IPS-20b (cell line): Measurements from ENCODE around the gene ATXN1.

Source experiments
- H3K27ac ChIP-seq: one replicate; pipeline ENCODE4 v1.5.1; 2013; ENCODE audit warnings: low read length
- H3K27me3 ChIP-seq: 2 replicates; pipeline ENCODE4 v1.6.1; 2013; ENCODE audit warnings: mild to moderate bottlenecking, low read length, inconsistent platforms; ENCODE audit not compliant: insufficient read depth
- H3K36me3 ChIP-seq: 2 replicates; pipeline ENCODE4 v1.6.1; 2013; ENCODE audit warnings: low read depth, mild to moderate bottlenecking, inconsistent platforms, low read length, moderate library complexity; ENCODE audit not compliant: insufficient read depth
- H3K4me1 ChIP-seq: 2 replicates; pipeline ENCODE4 v1.6.1; 2013; ENCODE audit warnings: mild to moderate bottlenecking, control low read depth, inconsistent platforms, low read length, moderate library complexity; ENCODE audit not compliant: insufficient read depth
- H3K4me3 ChIP-seq: 2 replicates; pipeline ENCODE4 v1.5.1; 2013; ENCODE audit warnings: mild to moderate bottlenecking, low read length, inconsistent platforms
- H3K9ac ChIP-seq: 2 replicates; pipeline ENCODE4 v1.6.1; 2013; ENCODE audit warnings: low read depth, mild to moderate bottlenecking, inconsistent platforms, low read length, moderate library complexity
- H3K9me3 ChIP-seq: 2 replicates; pipeline ENCODE4 v1.6.1; 2013; ENCODE audit warnings: mild to moderate bottlenecking, low read depth, low read length, inconsistent platforms; ENCODE audit not compliant: insufficient read depth

ATXN1 gene

DNA sequence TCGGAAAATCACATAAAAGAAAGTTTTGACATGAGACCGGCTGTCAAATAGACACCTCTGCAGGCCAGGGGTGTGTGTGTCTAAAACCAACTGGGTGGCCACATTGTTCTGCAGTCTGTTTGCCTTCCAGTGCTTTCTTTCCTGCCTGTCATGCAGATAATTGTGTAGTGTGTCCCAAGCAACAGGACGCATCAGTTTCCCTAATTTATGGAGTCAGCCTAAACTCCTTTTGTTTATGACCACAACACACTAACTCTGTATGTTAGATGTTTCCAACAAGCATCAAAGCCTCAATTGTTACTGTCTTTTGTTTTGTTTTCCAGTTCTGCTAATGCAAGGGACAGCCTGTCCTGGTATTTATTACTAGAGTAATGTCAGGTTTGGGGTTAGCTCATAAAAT lies 205.7 kb downstream of the ATXN1 start:
- peaks cover 2% of the 10 kb centered on the region; the same call in 1 of the 2 replicates for H3K4me1 ChIP-seq
- H3K4me3 ChIP-seq, result no peak overlapping the region
- H3K27me3 ChIP-seq, result no peaks in the 10 kb centered on the region
- no peaks in the 10 kb centered on the region for H3K9me3 ChIP-seq
- no peak overlapping the region for H3K27ac ChIP-seq
- no peaks in the 10 kb centered on the region for H3K36me3 ChIP-seq
- no peak overlapping the region for H3K9ac ChIP-seq

DNA sequence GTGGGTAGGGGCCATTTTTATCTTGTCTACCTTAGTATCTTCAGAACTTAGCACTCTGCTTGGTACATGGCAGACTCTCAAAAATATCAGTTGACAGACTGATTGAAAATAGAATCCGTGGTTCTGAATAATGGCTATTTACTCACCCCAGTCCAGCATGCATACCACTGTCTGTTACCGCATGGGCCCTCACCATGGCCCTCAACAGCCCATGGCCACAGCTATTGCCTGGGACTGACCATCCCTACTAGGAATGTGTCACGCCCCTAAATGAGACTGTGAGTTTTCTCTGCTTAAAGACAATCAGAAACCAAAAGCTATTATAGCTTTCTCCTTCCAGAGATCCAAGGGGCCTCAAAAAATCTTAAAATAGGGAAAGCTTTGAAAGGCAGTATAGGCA lies 207.7 kb downstream of the ATXN1 start:
- Histone ChIP-seq H3K27me3 (no peaks in the 10 kb centered on the region), H3K9me3 (no peaks in the 10 kb centered on the region), H3K27ac (no peak overlapping the region), H3K4me3 (no peak overlapping the region), H3K36me3 (no peaks in the 10 kb centered on the region), H3K9ac (no peak overlapping the region), H3K4me1 (no peaks in the 10 kb centered on the region)

DNA sequence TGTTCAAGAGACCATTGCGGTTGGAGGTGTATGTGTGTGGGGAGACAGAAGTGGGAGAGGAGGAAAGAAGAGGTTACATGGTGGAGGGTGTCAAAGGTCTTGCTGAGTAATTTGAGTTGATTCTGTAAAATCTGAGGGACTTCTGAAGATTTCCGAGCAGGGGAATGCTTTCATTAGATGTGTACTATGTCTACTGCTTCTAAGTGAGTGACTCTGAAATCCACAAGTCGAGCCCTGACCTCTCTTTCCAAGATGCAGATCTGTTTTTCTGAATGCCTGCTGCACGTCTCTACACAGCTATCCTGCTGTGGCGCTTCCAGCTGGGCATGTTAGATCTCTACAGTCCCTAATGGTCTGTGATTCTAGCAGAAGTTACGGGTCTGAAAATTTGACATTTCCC lies 209.8 kb downstream of the ATXN1 start:
- Histone ChIP-seq H3K4me3 (no peak overlapping the region), H3K27ac (no peak overlapping the region), H3K9me3 (no peaks in the 10 kb centered on the region), H3K27me3 (no peaks in the 10 kb centered on the region), H3K9ac (no peak overlapping the region), H3K4me1 (no peaks in the 10 kb centered on the region), H3K36me3 (no peaks in the 10 kb centered on the region)

DNA sequence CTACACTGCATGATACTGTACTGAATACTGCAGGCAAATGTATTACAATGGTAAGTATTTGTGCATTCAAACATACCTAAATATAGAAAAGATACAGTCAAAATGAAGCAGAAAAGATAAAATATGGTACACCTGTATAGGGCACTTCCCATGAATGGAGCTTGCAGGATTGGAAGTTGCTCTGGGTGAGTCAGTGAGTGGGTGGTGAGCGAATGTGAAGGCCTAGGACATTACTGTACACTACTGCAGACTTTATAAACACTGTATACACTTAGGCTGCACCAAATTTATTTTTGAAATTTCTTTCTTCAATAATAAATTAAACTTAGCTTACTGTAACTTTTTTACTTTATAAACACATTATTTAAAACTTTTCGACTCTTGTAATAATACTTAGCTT lies 213.1 kb downstream of the ATXN1 start:
- H3K27ac ChIP-seq, result no peak overlapping the region
- H3K36me3 ChIP-seq, result no peaks in the 10 kb centered on the region
- no peak overlapping the region for H3K4me3 ChIP-seq
- no peaks in the 10 kb centered on the region for H3K9me3 ChIP-seq
- no peaks in the 10 kb centered on the region for H3K27me3 ChIP-seq
- no peaks in the 10 kb centered on the region for H3K4me1 ChIP-seq
- H3K9ac ChIP-seq, result no peak overlapping the region

DNA sequence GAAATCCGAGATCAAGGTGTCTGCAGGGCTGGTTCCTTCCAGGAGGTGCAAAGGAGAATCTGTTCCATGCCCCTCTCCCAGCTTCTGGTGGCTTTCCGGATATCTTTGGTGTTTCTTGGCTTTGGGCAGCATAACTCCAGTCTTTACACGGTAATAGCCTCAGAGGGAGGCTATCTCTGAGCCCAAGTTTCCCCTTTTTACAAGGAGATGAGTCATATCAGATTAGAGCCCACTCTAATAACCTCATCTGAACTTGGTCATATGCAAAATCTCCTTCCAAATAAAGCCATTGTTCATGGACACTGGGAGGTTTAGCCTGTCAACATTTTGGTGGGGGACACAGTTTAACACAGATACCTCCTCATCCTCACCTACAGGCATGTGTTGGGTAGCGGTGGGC lies 213.7 kb downstream of the ATXN1 start:
- H3K27me3 ChIP-seq, result no peaks in the 10 kb centered on the region
- no peak overlapping the region for H3K27ac ChIP-seq
- H3K4me3 ChIP-seq, result no peak overlapping the region
- H3K9ac ChIP-seq, result no peak overlapping the region
- H3K9me3 ChIP-seq, result no peaks in the 10 kb centered on the region
- no peaks in the 10 kb centered on the region for H3K4me1 ChIP-seq
- no peaks in the 10 kb centered on the region for H3K36me3 ChIP-seq

DNA sequence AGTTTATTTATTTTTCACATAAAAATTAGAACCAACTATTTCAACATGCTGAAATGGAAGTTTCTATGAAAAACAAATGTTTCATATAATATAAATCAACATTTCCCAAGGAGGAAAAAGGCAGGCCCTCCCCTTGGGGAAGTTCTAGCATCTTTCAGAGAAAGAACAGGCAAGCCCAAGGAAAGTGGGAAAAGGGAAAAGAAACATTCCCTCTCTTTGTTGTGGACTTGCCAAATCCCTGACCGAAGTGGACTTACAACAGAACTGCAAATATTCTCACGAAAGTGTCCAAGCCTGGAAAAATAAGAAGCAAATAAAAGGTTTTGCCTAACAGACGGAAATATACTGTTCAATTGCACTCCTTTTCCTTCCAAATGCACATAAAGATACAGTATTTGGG lies 214.4 kb downstream of the ATXN1 start:
- Histone ChIP-seq H3K4me1 (no peaks in the 10 kb centered on the region), H3K9ac (no peak overlapping the region), H3K27ac (no peak overlapping the region), H3K27me3 (no peaks in the 10 kb centered on the region), H3K9me3 (no peaks in the 10 kb centered on the region), H3K36me3 (no peaks in the 10 kb centered on the region), H3K4me3 (no peak overlapping the region)

DNA sequence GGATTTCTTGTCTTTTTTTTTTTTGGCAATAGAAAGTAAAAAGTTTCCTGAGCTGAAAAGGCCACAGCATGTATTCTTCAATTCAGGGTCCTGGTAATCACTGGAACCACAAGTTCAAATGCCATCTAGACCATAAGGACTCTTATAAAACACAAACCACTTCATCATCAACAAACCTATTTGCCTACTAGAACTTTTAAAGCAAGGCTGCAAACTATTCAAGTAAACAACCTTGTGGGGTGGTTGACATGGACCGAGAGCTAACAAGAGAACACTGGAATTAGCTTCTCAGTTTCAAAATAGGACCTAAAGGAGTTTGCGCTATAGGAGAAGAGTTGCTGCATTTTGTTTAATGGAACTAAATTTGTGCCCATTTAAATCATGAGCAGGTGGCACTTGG lies 215.9 kb downstream of the ATXN1 start:
- H3K36me3 ChIP-seq, result no peaks in the 10 kb centered on the region
- H3K27ac ChIP-seq, result no peak overlapping the region
- no peaks in the 10 kb centered on the region for H3K27me3 ChIP-seq
- no peaks in the 10 kb centered on the region for H3K4me1 ChIP-seq
- H3K4me3 ChIP-seq, result no peak overlapping the region
- no peaks in the 10 kb centered on the region for H3K9me3 ChIP-seq
- no peak overlapping the region for H3K9ac ChIP-seq

DNA sequence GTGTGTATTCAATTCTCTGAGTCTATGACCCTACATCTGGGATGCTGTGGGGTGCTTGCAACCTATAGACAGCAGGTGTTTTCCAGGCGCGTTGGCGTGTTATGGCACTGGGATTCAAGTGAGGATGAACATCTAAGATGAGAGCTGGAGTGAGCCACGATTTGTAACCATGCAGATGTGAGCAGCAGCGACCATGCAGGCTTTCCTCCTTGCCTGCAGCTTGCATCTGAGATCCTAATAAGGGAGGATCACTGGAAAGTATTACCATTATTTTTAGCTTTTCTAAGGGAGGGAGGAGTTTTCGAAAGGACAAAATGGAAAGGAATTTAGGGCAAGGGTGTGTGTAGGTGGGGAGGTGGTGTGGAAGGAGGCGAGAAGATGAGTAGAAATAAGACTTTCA lies 216.7 kb downstream of the ATXN1 start:
- no peaks in the 10 kb centered on the region for H3K9me3 ChIP-seq
- H3K4me1 ChIP-seq, result no peaks in the 10 kb centered on the region
- no peaks in the 10 kb centered on the region for H3K36me3 ChIP-seq
- no peaks in the 10 kb centered on the region for H3K27me3 ChIP-seq
- no peak overlapping the region for H3K27ac ChIP-seq
- H3K9ac ChIP-seq, result no peak overlapping the region
- H3K4me3 ChIP-seq, result no peak overlapping the region

DNA sequence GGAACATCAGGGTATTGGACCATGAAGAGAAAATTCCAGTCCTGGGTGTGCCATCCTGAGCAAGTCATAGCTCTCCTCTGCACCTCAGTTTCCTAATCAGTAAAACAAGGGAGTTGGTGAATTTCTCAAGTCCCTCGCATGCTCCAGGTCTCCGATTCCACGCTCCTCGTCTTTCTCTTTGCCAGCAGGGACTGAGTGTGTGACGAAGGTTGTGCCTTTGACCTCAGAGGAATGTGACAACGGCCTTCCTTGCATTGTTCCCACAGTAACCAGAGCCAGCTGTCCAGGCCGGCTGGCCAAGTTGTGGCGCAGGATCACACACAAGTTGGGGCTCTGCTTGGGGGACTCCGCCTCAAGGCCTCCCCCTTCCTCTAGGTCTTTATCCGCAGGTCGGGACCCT lies 217.3 kb downstream of the ATXN1 start:
- H3K4me3 ChIP-seq, result no peak overlapping the region
- H3K9me3 ChIP-seq, result no peaks in the 10 kb centered on the region
- no peak overlapping the region for H3K9ac ChIP-seq
- H3K4me1 ChIP-seq, result no peaks in the 10 kb centered on the region
- H3K27ac ChIP-seq, result no peak overlapping the region
- no peaks in the 10 kb centered on the region for H3K27me3 ChIP-seq
- no peaks in the 10 kb centered on the region for H3K36me3 ChIP-seq

DNA sequence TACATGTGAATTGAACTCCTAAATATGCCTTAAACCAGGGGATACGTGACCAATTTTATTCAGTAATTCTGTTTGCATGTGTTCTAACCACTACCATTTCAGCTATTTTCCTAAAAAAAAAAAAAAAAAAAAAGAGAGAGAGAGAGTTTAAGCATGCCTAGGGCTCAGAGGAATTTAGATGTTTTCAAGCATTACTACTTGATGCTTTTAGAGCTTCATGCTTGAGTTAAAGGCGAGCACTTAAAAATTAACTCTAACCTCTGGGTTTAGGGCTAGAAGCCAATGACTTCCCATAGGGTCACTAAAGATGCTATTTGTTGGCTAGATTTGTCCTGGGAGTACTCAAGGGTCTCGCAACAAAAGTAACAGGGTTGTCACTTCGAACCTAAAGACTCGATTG lies 217.7 kb downstream of the ATXN1 start:
- H3K27me3 ChIP-seq, result no peaks in the 10 kb centered on the region
- H3K4me1 ChIP-seq, result no peaks in the 10 kb centered on the region
- no peaks in the 10 kb centered on the region for H3K9me3 ChIP-seq
- H3K9ac ChIP-seq, result no peak overlapping the region
- H3K4me3 ChIP-seq, result no peak overlapping the region
- H3K27ac ChIP-seq, result no peak overlapping the region
- no peaks in the 10 kb centered on the region for H3K36me3 ChIP-seq

DNA sequence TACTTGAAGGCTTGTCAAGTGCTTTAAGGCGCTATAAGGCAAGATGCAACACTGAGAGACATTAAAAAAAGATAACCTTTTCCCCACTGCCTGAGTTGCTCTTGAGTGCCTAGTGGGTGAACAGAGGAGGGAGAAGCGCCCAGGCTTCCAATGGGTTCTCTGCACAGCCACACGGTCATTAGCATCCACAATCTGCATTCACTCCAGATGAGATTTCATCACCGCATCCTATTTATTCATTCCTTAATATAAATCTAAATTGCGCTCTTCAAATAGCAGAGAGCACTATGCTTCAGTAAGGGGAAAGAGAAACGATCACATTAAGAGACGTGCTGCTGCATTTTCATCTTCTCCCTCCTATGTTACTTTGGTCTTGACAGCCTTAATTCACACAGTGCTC lies 219.2 kb downstream of the ATXN1 start:
- Histone ChIP-seq H3K27ac (no peak overlapping the region), H3K4me1 (no peaks in the 10 kb centered on the region), H3K36me3 (no peaks in the 10 kb centered on the region)

DNA sequence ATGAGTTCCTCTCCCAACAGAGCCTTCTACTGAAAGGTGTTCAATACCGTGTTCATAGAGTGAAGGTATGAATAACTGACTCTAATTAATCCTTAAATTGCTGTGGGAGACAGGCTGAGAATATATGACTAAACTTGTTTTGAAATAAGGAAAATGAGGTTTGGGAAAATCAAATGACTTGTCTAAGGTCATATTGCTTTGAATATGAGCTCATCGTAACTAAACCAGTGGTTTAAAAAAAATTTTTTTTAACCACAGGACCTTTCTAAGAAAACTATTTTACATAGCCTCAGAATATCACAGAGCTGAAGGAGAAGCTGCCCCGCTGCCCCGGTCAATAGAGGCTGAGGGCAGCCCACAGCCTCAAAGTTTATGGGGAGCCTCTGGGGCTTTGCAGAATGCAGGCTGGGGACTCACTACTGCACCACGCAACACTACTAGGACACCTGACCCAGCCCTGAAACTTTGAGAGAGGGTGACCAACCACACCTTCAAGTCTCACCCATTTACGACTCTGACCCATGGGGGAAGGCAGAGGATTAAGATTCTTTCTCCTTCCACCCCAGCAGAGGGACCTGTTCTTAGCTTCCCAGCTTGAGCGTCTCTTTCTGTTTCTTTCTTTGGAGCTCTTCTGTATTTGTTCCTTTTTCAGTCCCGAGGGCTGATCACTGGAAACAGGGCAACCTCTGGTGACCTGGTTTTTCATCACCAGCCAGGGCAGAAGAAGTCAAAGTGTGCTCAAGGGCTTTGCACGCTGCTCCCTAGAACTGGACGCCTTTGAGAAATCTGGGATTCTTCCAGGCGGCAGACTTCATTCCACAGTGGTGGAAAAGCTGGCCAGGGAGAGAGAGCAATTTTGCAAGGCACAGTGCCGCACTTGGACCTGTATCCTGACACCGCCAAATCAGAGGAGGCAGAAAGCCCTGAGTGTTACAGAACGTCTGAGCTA lies 220.2 kb downstream of the ATXN1 start:
- H3K9ac ChIP-seq, result no peak overlapping the region
- no peak overlapping the region for H3K27ac ChIP-seq
- no peaks in the 10 kb centered on the region for H3K4me1 ChIP-seq
- H3K4me3 ChIP-seq, result no peak overlapping the region
- no peaks in the 10 kb centered on the region for H3K27me3 ChIP-seq
- no peaks in the 10 kb centered on the region for H3K36me3 ChIP-seq
- no peaks in the 10 kb centered on the region for H3K9me3 ChIP-seq

More for the DNA sequence above, 219.2 kb downstream of the ATXN1 start:
- H3K9me3 ChIP-seq, result no peaks in the 10 kb centered on the region
- H3K27me3 ChIP-seq, result no peaks in the 10 kb centered on the region
- H3K4me3 ChIP-seq, result no peak overlapping the region
- no peak overlapping the region for H3K9ac ChIP-seq
